Naive thymus-derived CD4-positive, alpha-beta T cell (primary cell): ENCODE results near the gene PRLR. TPM values are rescaled to one million over a fixed set of nuclear protein-coding genes. Genes with fewer than 3 reads are reported as not detected.
"Not testable (repeated sequence)": the region's sequence is repeated elsewhere in the genome, so short reads cannot be mapped to it uniquely, and the experiment has no call there.

Experiments
- ATAC-seq: fragments of 150-1000 bp; cut with Tn5 transposase; 2 replicates; pipeline ENCODE4 v1.10.0; 2021; ENCODE audit warnings: mild to moderate bottlenecking, moderate library complexity
- CTCF ChIA-PET: fragments of 350-600 bp; sonication (Branson Sonifier 250); formaldehyde crosslinking; loops from one replicate; lab custom pipeline; 2021; ENCODE audit warnings: antibody characterized with exemption; lab: Charles Lee
- POLR2A ChIA-PET: fragments of 350-600 bp; sonication (Branson Sonifier 250); formaldehyde crosslinking; loops from one replicate; lab custom pipeline; 2021; ENCODE audit warnings: antibody characterized with exemption, inconsistent platforms; lab: Charles Lee
- DNase-seq, 9 donors: peaks; one replicate each; pipeline versions ENCODE4 v3.0.0 to v3.0.0-alpha.2; 2020 to 2022; ENCODE audit warnings: mixed read lengths in 1 of 9
- H3K27ac ChIP-seq: one replicate; pipeline ENCODE4 v1.7.0; 2013; ENCODE audit warnings: mild to moderate bottlenecking, low read depth, low read length, moderate library complexity
- H3K27me3 ChIP-seq, 2 donors: one replicate each; pipeline ENCODE4 v1.7.0; 2013; ENCODE audit warnings: low read length in 2 of 2, mild to moderate bottlenecking in 2 of 2, moderate library complexity in 2 of 2; ENCODE audit not compliant: control insufficient read depth in 2 of 2, insufficient read depth in 2 of 2
- H3K36me3 ChIP-seq, 3 experiments: 1 replicate in 2 of 3; 2 replicates in 1 of 3; pipeline ENCODE4 v1.7.0; 2013; ENCODE audit warnings: low read length in 3 of 3, mild to moderate bottlenecking in 3 of 3, moderate library complexity in 1 of 3; ENCODE audit not compliant: insufficient read depth in 3 of 3, control insufficient read depth in 2 of 3
- H3K4me1 ChIP-seq, 2 donors: one replicate each; pipeline ENCODE4 v1.7.0; 2013; ENCODE audit warnings: low read length in 2 of 2, mild to moderate bottlenecking in 2 of 2, moderate library complexity in 1 of 2; ENCODE audit not compliant: control insufficient read depth in 2 of 2, insufficient read depth in 2 of 2
- H3K4me3 ChIP-seq: 2 replicates; pipeline ENCODE4 v1.7.0; 2013; ENCODE audit warnings: mild to moderate bottlenecking, low read length
- H3K9me3 ChIP-seq, 3 experiments: 1 replicate in 2 of 3; 2 replicates in 1 of 3; pipeline ENCODE4 v1.7.0; 2013; ENCODE audit warnings: low read length in 3 of 3; ENCODE audit not compliant: control insufficient read depth in 2 of 3
- H3K27ac Mint-ChIP-seq, 9 donors: one replicate each; pipeline ENCODE4 v1.8.0; 2020 to 2022; ENCODE audit warnings: mixed read lengths in 9 of 9, mild to moderate bottlenecking in 8 of 9, moderate library complexity in 5 of 9, inconsistent platforms in 2 of 9
- H3K27me3 Mint-ChIP-seq, 5 donors: one replicate each; pipeline ENCODE4 v1.8.0; 2021 to 2022; ENCODE audit warnings: mixed read lengths in 5 of 5, mild to moderate bottlenecking in 1 of 5
- H3K36me3 Mint-ChIP-seq, 5 donors: one replicate each; pipeline ENCODE4 v1.8.0; 2020 to 2022; ENCODE audit warnings: mixed read lengths in 5 of 5, mild to moderate bottlenecking in 3 of 5, inconsistent platforms in 1 of 5
- H3K4me1 Mint-ChIP-seq, 7 donors: one replicate each; pipeline ENCODE4 v1.8.0; 2020 to 2022; ENCODE audit warnings: mixed read lengths in 7 of 7, mild to moderate bottlenecking in 3 of 7, inconsistent platforms in 1 of 7
- H3K4me3 Mint-ChIP-seq, 10 donors: one replicate each; pipeline ENCODE4 v1.8.0; 2020 to 2022; ENCODE audit warnings: mild to moderate bottlenecking in 10 of 10, mixed read lengths in 10 of 10, moderate library complexity in 6 of 10, inconsistent platforms in 2 of 10
- H3K9me3 Mint-ChIP-seq, 11 donors: one replicate each; pipeline ENCODE4 v1.8.0; 2020 to 2022; ENCODE audit warnings: mixed read lengths in 11 of 11, mild to moderate bottlenecking in 4 of 11, inconsistent platforms in 1 of 11, moderate library complexity in 1 of 11
- intact Hi-C, 2 donors: fragments of 100-400 bp; cut with micrococcal nuclease; formaldehyde crosslinking; loops; one replicate each; pipeline ENCODE4 v1.15.1; 2023
- polyA plus RNA-seq, 2 donors: library from polyadenylated mRNA; unstranded; fragments of 300-500 nt; fragmentation: Illumina TruSeq; gene quantifications; one replicate each; pipeline ENCODE4 v1.2.3, GENCODE V29; 2021
- total RNA-seq, 6 experiments: library from RNA in 5 of 6; stranded (reverse) in 5 of 6; gene quantifications; 1 replicate in 5 of 6; 2 replicates in 1 of 6; pipeline ENCODE4 v1.2.3 and lab custom pipeline; 2021 to 2026

PRLR gene
- total and polyA plus RNA-seq, 7 experiments from 2014 or later: 0.03 to 1.4 TPM; not detected in 5

GRCh38 chr5:35103637-35104299 is 126.5 kb downstream of the PRLR start:
- H3K4me3 ChIP-seq: no peak overlapping the region
- no peaks in the 10 kb centered on the region for H3K36me3 Mint-ChIP-seq
- ChIA-PET POLR2A (no interaction called here), CTCF (interaction anchor here (0.6 kb wide), 1 partner anchor 142 kb away, joined by 3 read pairs; no protein-coding TSS in a partner anchor)
- H3K27ac ChIP-seq: no peak overlapping the region
- peaks cover 0 to 14% (median 4%) of the 10 kb centered on the region in 11 donors for H3K9me3 Mint-ChIP-seq
- intact Hi-C loops: no loop called here
- no peaks in the 10 kb centered on the region for H3K36me3 ChIP-seq
- H3K4me3 Mint-ChIP-seq: no peak overlapping the region
- H3K4me1 Mint-ChIP-seq: no peaks in the 10 kb centered on the region
- H3K9me3 ChIP-seq: no peaks in the 10 kb centered on the region
- no peak for DNase-seq
- peaks cover 4 to 34% (median 32%) of the 10 kb centered on the region in 5 donors for H3K27me3 Mint-ChIP-seq
- no peak overlapping the region for H3K27ac Mint-ChIP-seq
- no peak for ATAC-seq
- no peaks in the 10 kb centered on the region for H3K4me1 ChIP-seq
- no peaks in the 10 kb centered on the region for H3K27me3 ChIP-seq

- H3K4me3 ChIP-seq, H3K4me1 Mint-ChIP-seq, intact Hi-C loops, H3K9me3 ChIP-seq, H3K27ac ChIP-seq, H3K4me1 ChIP-seq, H3K9me3 Mint-ChIP-seq, DNase-seq, H3K36me3 ChIP-seq, H3K4me3 Mint-ChIP-seq, H3K27me3 ChIP-seq, POLR2A ChIA-PET, CTCF ChIA-PET, H3K27ac Mint-ChIP-seq, H3K36me3 Mint-ChIP-seq, ATAC-seq: not testable (repeated sequence)
- H3K27me3 Mint-ChIP-seq: peaks cover 7 to 48% (median 37%) of the 10 kb centered on the region in 5 donors
Measured at GRCh38 chr5:35101720-35102119, 128.6 kb downstream of the PRLR start.

- H3K4me1 ChIP-seq: no peaks in the 10 kb centered on the region
- H3K27me3 ChIP-seq: no peaks in the 10 kb centered on the region
- Mint-ChIP-seq H3K9me3 (peaks cover 0 to 6% (median 0%) of the 10 kb centered on the region in 11 donors), H3K27ac (no peak overlapping the region), H3K4me3 (no peak overlapping the region), H3K27me3 (peaks cover 7 to 48% (median 34%) of the 10 kb centered on the region in 5 donors), H3K4me1 (no peaks in the 10 kb centered on the region), H3K36me3 (no peaks in the 10 kb centered on the region)
- ChIA-PET CTCF (interaction anchor here (0.8 kb wide), 1 partner anchor 824 kb away, joined by 3 read pairs; no protein-coding TSS in a partner anchor), POLR2A (no interaction called here)
- DNase-seq (no peak), ATAC-seq (no peak)
- H3K36me3 ChIP-seq: no peaks in the 10 kb centered on the region
- H3K27ac ChIP-seq: no peak overlapping the region
- intact Hi-C loops: no loop called here
- no peak overlapping the region for H3K4me3 ChIP-seq
- H3K9me3 ChIP-seq: no peaks in the 10 kb centered on the region
Measured at GRCh38 chr5:35101016-35101415, 129.3 kb downstream of the PRLR start.

- CTCF ChIA-PET: no interaction called here
- no peak overlapping the region for H3K27ac Mint-ChIP-seq
- H3K36me3 Mint-ChIP-seq: no peaks in the 10 kb centered on the region
Measured at GRCh38 chr5:35098214-35098613, 132.1 kb downstream of the PRLR start.

GRCh38 chr5:35096932-35097331 is 133.4 kb downstream of the PRLR start:
- H3K27me3 ChIP-seq: no peaks in the 10 kb centered on the region
- no peaks in the 10 kb centered on the region for H3K36me3 ChIP-seq
- Mint-ChIP-seq H3K4me3 (no peak overlapping the region), H3K4me1 (peaks cover 0 to 2% (median 0%) of the 10 kb centered on the region in 7 donors), H3K27ac (no peak overlapping the region), H3K27me3 (peaks cover 3 to 17% (median 10%) of the 10 kb centered on the region in 5 donors), H3K9me3 (no peaks in the 10 kb centered on the region), H3K36me3 (no peaks in the 10 kb centered on the region)
- DNase-seq: no peak
- POLR2A ChIA-PET: no interaction called here
- intact Hi-C loops: no loop called here
- H3K27ac ChIP-seq: no peak overlapping the region
- CTCF ChIA-PET: interaction anchor here (1.6 kb wide), 1 partner anchor 830 kb away, joined by 4 read pairs; no protein-coding TSS in a partner anchor
- H3K4me3 ChIP-seq: no peak overlapping the region
- no peak for ATAC-seq
- H3K4me1 ChIP-seq: no peaks in the 10 kb centered on the region
- H3K9me3 ChIP-seq: no peaks in the 10 kb centered on the region

More at GRCh38 chr5:35098214-35098613, 132.1 kb downstream of the PRLR start:
- H3K36me3 ChIP-seq: no peaks in the 10 kb centered on the region
- no peak overlapping the region for H3K4me3 Mint-ChIP-seq
- intact Hi-C loops: no loop called here
- H3K4me1 ChIP-seq: no peaks in the 10 kb centered on the region
- no peak overlapping the region for H3K27ac ChIP-seq
- no peaks in the 10 kb centered on the region for H3K9me3 ChIP-seq
- H3K4me1 Mint-ChIP-seq: no peaks in the 10 kb centered on the region
- no peak overlapping the region for H3K4me3 ChIP-seq
- H3K27me3 ChIP-seq: no peaks in the 10 kb centered on the region
- H3K27me3 Mint-ChIP-seq: peaks cover 3 to 29% (median 21%) of the 10 kb centered on the region in 5 donors
- ATAC-seq (no peak), DNase-seq (no peak)
- POLR2A ChIA-PET: no interaction called here
- no peaks in the 10 kb centered on the region for H3K9me3 Mint-ChIP-seq

- DNase-seq: no peak
Measured at GRCh38 chr5:35096216-35096615, 134.1 kb downstream of the PRLR start.

GRCh38 chr5:35095366-35095765 is 134.9 kb downstream of the PRLR start:
- Histone ChIP-seq H3K9me3 (no peaks in the 10 kb centered on the region), H3K27ac (no peak overlapping the region), H3K36me3 (no peaks in the 10 kb centered on the region), H3K4me3 (no peak overlapping the region), H3K4me1 (no peaks in the 10 kb centered on the region), H3K27me3 (no peaks in the 10 kb centered on the region)
- H3K9me3 Mint-ChIP-seq: no peaks in the 10 kb centered on the region
- peaks cover 0 to 2% (median 0%) of the 10 kb centered on the region in 7 donors for H3K4me1 Mint-ChIP-seq
- DNase-seq (no peak), ATAC-seq (no peak)
- H3K27me3 Mint-ChIP-seq: peaks cover 3 to 16% (median 5%) of the 10 kb centered on the region in 5 donors
- no peak overlapping the region for H3K27ac Mint-ChIP-seq
- H3K36me3 Mint-ChIP-seq: no peaks in the 10 kb centered on the region
- intact Hi-C loops: no loop called here
- POLR2A ChIA-PET: no interaction called here
- H3K4me3 Mint-ChIP-seq: no peak overlapping the region
- CTCF ChIA-PET: interaction anchor here (1.6 kb wide), 1 partner anchor 832 kb away, joined by 4 read pairs; no protein-coding TSS in a partner anchor

More at GRCh38 chr5:35096216-35096615, 134.1 kb downstream of the PRLR start:
- Histone ChIP-seq H3K27me3 (no peaks in the 10 kb centered on the region), H3K9me3 (no peaks in the 10 kb centered on the region), H3K4me3 (no peak overlapping the region), H3K4me1 (no peaks in the 10 kb centered on the region), H3K36me3 (no peaks in the 10 kb centered on the region), H3K27ac (no peak overlapping the region)
- Mint-ChIP-seq H3K4me1 (peaks cover 0 to 2% (median 0%) of the 10 kb centered on the region in 7 donors), H3K9me3 (no peaks in the 10 kb centered on the region), H3K27me3 (peaks cover 3 to 16% (median 8%) of the 10 kb centered on the region in 5 donors), H3K36me3 (no peaks in the 10 kb centered on the region), H3K27ac (no peak overlapping the region), H3K4me3 (no peak overlapping the region)
- CTCF ChIA-PET: interaction anchor here (1.6 kb wide), 1 partner anchor 831 kb away, joined by 4 read pairs; no protein-coding TSS in a partner anchor
- no peak for ATAC-seq
- POLR2A ChIA-PET: no interaction called here
- intact Hi-C loops: no loop called here
